Astrocyte (in vitro differentiated cells and primary cell): ENCODE measurements around the gene CLDN34.

ENCODE experiments used
- CTCF ChIP-seq: IDR thresholded peaks from 2 replicates; pipeline ENCODE4 v1.5.1; 2011; ENCODE audit warnings: low read depth, mild to moderate bottlenecking, inconsistent platforms, low read length, moderate library complexity; ENCODE audit not compliant: insufficient read depth
- EZH2 ChIP-seq: IDR thresholded peaks from 2 replicates; pipeline ENCODE4 v1.6.1; 2012; ENCODE audit warnings: mild to moderate bottlenecking, low read length, inconsistent platforms; ENCODE audit not compliant: insufficient read depth

GRCh38 chrX:10011991-10012390 lies 44.8 kb downstream of the CLDN34 start:
- TF ChIP-seq CTCF (no peak), EZH2 (no peak)
